Adrenal gland (tissue), 12 donors: ENCODE results near the gene TRDN. TPM values are rescaled to one million over a fixed set of nuclear protein-coding genes. Genes with fewer than 3 reads are reported as not detected.

ENCODE experiments used
- DNase-seq, 7 donors: peaks; one replicate each; pipeline ENCODE4 v3.0.0-alpha.2; 2019 to 2020
- H3K27ac ChIP-seq, 5 donors: fragments of 200-600 bp; sonication (generic) in 4 of 5; 1 replicate in 3 of 5; 2 replicates in 2 of 5; pipeline versions ENCODE4 v1.5.1 to v1.8.0; 2016 to 2020; ENCODE audit warnings: mild to moderate bottlenecking in 1 of 5
- H3K27me3 ChIP-seq: fragments of 200-600 bp; 2 replicates; pipeline ENCODE4 v1.8.0; 2021
- H3K36me3 ChIP-seq, 2 donors: fragments of 200-600 bp; replicated peaks in 1 of 2; 1 replicate in 1 of 2; 2 replicates in 1 of 2; pipeline versions ENCODE4 v1.5.1 to v1.8.0; 2018 to 2022
- H3K4me1 ChIP-seq, 2 donors: fragments of 200-600 bp; replicated peaks in 1 of 2; 1 replicate in 1 of 2; 2 replicates in 1 of 2; pipeline versions ENCODE4 v1.5.1 to v1.8.0; 2018 to 2021
- H3K4me3 ChIP-seq, 4 donors: fragments of 200-600 bp; sonication (generic) in 3 of 4; one replicate each; pipeline ENCODE4 v1.5.1; 2016 to 2018
- H3K9me3 ChIP-seq, 3 donors: fragments of 200-600 bp; sonication (generic) in 1 of 3; replicated peaks in 1 of 3; 1 replicate in 2 of 3; 2 replicates in 1 of 3; pipeline versions ENCODE4 v1.5.1 to v1.8.0; 2016 to 2021
- POLR2A ChIP-seq, 2 donors: fragments of 450-650 bp; IDR thresholded peaks; one replicate each; pipeline ENCODE4 v1.6.1; 2017; ENCODE audit warnings: antibody characterized with exemption in 2 of 2, mild to moderate bottlenecking in 2 of 2, moderate library complexity in 1 of 2
- WGBS, 4 donors: extraction: QIAGEN DNeasy Blood & Tissue Kit in 2 of 4; methylation state at CpG; one replicate each; pipeline versions ENCODE4 v1.1.5 to v1.1.7; 2013 to 2017; 5-methylcytosine and 5-hydroxymethylcytosine counted together
- intact Hi-C, 2 donors: fragments of 100-400 bp; cut with DNase I; formaldehyde crosslinking; loops; one replicate each; pipeline versions ENCODE4 v1.14.1 to v1.15.0; 2022 to 2023
- polyA plus RNA-seq, 3 donors: library from polyadenylated mRNA; stranded (reverse); fragments of 200-250 nt in 2 of 3; fragments of 350-450 nt in 1 of 3; fragmentation: Illumina TruSeq in 1 of 3; extraction: RNeasy Lipid Tissue Mini Kit (QIAGEN cat#74804) in 1 of 3; gene quantifications; one replicate each; pipeline ENCODE4 v1.2.3, GENCODE V29; 2013 to 2014
- total RNA-seq, 9 donors: library from RNA; depleted of rRNA in 4 of 9; stranded (reverse); fragments of >200 nt in 4 of 9; fragments of 120-200 nt in 1 of 9; fragmentation: NEBNext Ultra II Directional in 1 of 9; extraction: Animal tissue kit (Norgen Biotek cat#: 25700) in 1 of 9; gene quantifications; one replicate each; pipeline versions ENCODE4 v1.1.0 to v1.2.4, GENCODE V29; 2013 to 2023
- TF ChIP-seq, protein P1 (sequence below), 6 experiments: fragments of 450-650 bp in 4 of 6; fragments of 200-600 bp in 2 of 6; sonication (generic) in 1 of 6; IDR thresholded peaks; 1 replicate in 5 of 6; 2 replicates in 1 of 6; pipeline versions ENCODE4 v1.5.1 to v1.8.0; 2016 to 2021; ENCODE audit warnings: antibody characterized with exemption in 6 of 6, mild to moderate bottlenecking in 2 of 6, moderate library complexity in 1 of 6
- donor health status: healthy with polysubstance abuse.
- donor health status: Bipolar disorder and iron deficiency.
- donor health status: DM: yes; HTN: yes; CAD: no.
- donor health status: DM: no; HTN: no; CAD: no.
- donor health status: DM: no; HTN: no; CAD: no.
- donor health status: DM: yes; HTN: yes; CAD: no.

Gene TRDN
- total and polyA plus RNA-seq, 12 donors = 0.06 to 3.5 (median 0.54) TPM; not detected in 2

DNA sequence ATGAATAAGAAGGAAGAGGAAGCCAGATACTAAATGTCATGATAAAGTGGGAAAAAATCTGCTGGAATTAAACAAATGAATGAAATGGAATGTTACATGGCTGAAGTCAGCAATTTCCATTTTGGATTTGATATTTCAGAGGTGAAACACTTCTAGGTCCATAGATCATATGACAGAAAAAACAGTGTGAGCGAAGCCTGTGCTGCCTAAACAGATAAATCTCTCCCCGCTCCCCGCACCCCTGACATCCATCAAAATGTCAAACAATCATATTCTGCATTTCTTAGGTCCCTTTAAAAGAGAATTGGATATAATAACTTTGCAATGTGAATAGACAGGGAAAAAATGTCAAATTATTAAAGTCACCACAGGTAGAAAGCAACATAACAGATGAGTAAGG, 26.0 kb upstream of the TRDN start:
- no peak overlapping the region for H3K4me3 ChIP-seq
- WGBS, 4 donors = 70 to 79% (median 77%) methylated on average over 3 of the region's 3 CpGs
- no peak for DNase-seq
- no peak overlapping the region for H3K27ac ChIP-seq
- no peaks in the 10 kb centered on the region for H3K9me3 ChIP-seq
- intact Hi-C loops = no loop called here
- TF ChIP-seq, protein P1, sequence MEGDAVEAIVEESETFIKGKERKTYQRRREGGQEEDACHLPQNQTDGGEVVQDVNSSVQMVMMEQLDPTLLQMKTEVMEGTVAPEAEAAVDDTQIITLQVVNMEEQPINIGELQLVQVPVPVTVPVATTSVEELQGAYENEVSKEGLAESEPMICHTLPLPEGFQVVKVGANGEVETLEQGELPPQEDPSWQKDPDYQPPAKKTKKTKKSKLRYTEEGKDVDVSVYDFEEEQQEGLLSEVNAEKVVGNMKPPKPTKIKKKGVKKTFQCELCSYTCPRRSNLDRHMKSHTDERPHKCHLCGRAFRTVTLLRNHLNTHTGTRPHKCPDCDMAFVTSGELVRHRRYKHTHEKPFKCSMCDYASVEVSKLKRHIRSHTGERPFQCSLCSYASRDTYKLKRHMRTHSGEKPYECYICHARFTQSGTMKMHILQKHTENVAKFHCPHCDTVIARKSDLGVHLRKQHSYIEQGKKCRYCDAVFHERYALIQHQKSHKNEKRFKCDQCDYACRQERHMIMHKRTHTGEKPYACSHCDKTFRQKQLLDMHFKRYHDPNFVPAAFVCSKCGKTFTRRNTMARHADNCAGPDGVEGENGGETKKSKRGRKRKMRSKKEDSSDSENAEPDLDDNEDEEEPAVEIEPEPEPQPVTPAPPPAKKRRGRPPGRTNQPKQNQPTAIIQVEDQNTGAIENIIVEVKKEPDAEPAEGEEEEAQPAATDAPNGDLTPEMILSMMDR (IDR thresholded peaks at IDR 0.05) = no peak
- TF ChIP-seq POLR2A (IDR thresholded peaks at IDR 0.05) = no peak
- H3K36me3 ChIP-seq = no peaks in the 10 kb centered on the region
- H3K27me3 ChIP-seq = no peaks in the 10 kb centered on the region
- H3K4me1 ChIP-seq = no peaks in the 10 kb centered on the region

DNA sequence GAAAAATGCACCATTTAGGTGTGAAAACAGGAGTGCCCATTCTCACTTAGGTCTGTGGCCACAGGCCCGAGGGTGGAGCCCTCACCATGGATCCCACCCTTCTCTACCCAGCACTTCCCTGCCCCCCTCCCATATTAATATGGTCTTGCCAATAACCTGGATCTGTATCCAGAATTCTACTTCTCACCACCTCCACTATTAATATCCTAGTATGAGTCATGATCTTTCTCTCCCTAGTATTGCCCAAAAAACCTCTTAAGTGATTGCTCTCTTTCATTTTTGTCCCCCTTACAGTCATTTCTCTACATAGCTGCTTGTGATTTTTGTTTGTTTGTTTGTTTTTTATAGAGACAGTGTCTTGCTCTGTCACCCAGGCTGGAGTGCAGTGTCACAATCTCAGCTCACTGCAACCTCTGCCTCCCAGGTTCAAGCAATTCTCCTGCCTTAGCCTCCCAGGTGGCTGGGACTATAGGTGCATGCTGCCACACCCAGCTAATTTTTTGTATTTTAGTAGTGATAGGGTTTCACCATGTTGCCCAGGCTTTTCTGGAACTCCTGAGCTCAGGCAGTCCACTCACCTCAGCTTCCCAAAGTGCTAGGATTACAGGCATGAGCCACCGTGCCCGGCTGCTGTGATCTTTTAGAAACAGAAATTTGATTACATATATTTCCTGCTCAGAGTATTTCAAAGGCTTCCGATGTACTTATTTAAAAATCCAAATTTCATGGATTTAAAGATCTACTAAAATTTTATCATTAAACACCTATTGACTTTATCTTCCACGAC, 24.5 kb upstream of the TRDN start:
- H3K4me1 ChIP-seq = peaks cover 0 to 1% of the 10 kb centered on the region in 2 donors
- no peak overlapping the region for H3K27ac ChIP-seq
- TF ChIP-seq, protein P1 (IDR thresholded peaks at IDR 0.05) = no peak
- no peak for TF ChIP-seq POLR2A (IDR thresholded peaks at IDR 0.05)
- H3K27me3 ChIP-seq = no peaks in the 10 kb centered on the region
- H3K36me3 ChIP-seq = no peaks in the 10 kb centered on the region
- no peak overlapping the region for H3K4me3 ChIP-seq
- DNase-seq = no peak
- no peaks in the 10 kb centered on the region for H3K9me3 ChIP-seq
- 89 to 97% (median 92%) methylated on average over 5 of the region's 5 CpGs for WGBS, 4 donors
- intact Hi-C loops = no loop called here

DNA sequence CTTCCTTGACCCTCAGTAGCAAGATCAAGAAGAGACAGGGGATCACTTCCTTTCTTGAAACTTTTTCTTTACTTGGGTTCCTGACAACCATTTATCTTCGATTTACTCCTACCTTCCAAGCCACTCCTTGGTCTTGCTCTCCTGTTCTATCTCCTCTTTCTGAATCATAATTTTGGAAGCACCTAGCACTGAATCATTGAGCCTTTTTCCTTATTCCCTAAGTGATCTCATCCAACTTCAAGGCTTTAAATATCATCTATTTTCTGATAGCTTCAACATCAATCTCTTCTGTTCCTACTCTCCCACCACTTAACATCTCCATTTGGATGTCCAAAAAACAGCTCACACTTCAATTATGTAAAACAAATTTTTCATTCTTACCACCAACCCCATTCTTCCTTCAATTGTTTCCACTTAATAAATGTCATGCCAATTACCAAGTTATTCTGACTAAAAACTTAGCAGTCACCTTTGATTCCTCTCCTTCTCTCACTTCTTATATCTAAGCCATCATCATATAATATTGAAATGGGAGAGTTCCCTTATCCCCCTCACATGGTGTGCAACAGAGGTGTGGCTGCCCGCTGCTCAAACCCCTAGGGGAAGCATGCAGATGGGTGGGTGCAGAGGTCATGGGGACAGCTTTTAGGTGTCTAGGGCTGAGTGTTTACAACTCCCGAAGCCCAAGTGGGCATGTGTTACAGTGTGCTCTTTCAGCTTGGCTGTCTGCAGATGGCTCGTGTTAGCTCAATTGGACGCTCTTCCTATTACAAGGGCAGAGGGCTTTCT, 23.4 kb upstream of the TRDN start:
- Histone ChIP-seq H3K27me3 (no peaks in the 10 kb centered on the region), H3K4me3 (no peak overlapping the region), H3K9me3 (no peaks in the 10 kb centered on the region), H3K4me1 (peaks cover 0 to 5% of the 10 kb centered on the region in 2 donors), H3K27ac (no peak overlapping the region), H3K36me3 (no peaks in the 10 kb centered on the region)
- TF ChIP-seq, protein P1 (IDR thresholded peaks at IDR 0.05) = no peak
- no peak for TF ChIP-seq POLR2A (IDR thresholded peaks at IDR 0.05)
- WGBS, 4 donors = 91 to 94% (median 92%) methylated on average over 5 of the region's 5 CpGs
- intact Hi-C loops = no loop called here
- DNase-seq = no peak

DNA sequence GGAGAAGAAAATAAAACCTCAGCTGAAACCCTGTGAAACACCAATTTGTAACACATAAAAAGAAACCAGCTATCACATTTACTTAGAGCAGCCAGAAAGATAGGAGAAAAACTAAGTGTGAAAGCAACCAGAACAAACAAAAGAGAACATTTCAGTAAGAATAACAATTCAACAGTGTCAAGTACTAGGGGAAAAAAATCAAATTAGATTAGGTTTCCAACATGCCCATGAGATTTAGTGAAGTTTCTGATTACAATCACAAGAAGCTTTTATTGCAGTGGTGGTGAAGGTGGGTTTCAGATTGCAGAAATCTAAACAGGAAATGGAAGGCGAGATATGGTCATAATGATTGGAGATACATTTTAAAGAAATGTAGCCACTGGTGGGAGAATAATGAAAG, 22.1 kb upstream of the TRDN start:
- no peaks in the 10 kb centered on the region for H3K9me3 ChIP-seq
- no peaks in the 10 kb centered on the region for H3K36me3 ChIP-seq
- DNase-seq = no peak
- TF ChIP-seq POLR2A (IDR thresholded peaks at IDR 0.05) = no peak
- TF ChIP-seq, protein P1 (IDR thresholded peaks at IDR 0.05) = no peak
- H3K27me3 ChIP-seq = no peaks in the 10 kb centered on the region
- H3K4me3 ChIP-seq = no peak overlapping the region
- intact Hi-C loops = no loop called here
- no peak overlapping the region for H3K27ac ChIP-seq
- 71 to 100% (median 78%) methylated on average over 1 of the region's 1 CpG for WGBS, 4 donors
- peaks cover 0 to 5% of the 10 kb centered on the region in 2 donors for H3K4me1 ChIP-seq
